Superior temporal gyrus (tissue), 1 donor: ENCODE measurements around the gene EEF1AKMT2.
"Not testable (repeated sequence)": the region's sequence is repeated elsewhere in the genome, so short reads cannot be mapped to it uniquely, and the experiment has no call there.

ENCODE experiments used
- DNase-seq: peaks from one replicate; pipeline ENCODE4 v3.0.0-alpha.2; 2016; ENCODE audit errors: extremely low spot score

The EEF1AKMT2 gene

DNA sequence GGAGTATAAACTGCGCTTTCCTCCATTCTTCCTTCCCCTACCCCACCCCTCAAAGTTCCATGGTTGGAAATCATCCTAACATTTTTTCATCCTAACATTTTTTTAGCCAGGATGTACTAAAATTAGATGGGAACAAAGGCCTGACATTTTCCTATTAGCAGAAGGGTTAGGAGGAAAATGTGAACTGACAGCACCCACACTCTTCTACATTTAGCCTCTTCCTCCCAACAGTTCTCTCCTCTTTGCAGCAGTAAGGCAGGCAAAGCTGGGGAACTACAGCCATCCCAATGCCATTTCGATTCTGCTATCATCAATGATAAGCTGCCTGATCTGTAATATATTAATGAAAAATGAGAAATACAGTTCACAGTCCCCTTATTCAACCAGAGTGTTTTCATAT is 36.1 kb downstream of the EEF1AKMT2 start:
- DNase-seq: peak; percentile 14

GRCh38 chr10:124754227-124754626 is 37.5 kb downstream of the EEF1AKMT2 start:
- no peak for DNase-seq

- no peak for DNase-seq
These were observed 42.6 kb downstream of the EEF1AKMT2 start for GRCh38 chr10:124748953-124749645.

GRCh38 chr10:124748166-124748565 is 43.5 kb downstream of the EEF1AKMT2 start:
- DNase-seq: no peak

- no peak for DNase-seq
These were observed 43.9 kb downstream of the EEF1AKMT2 start for GRCh38 chr10:124747745-124748144.

GRCh38 chr10:124746992-124747391 is 44.7 kb downstream of the EEF1AKMT2 start:
- no peak for DNase-seq

- DNase-seq: not testable (repeated sequence)
These were observed 45.2 kb downstream of the EEF1AKMT2 start for GRCh38 chr10:124746447-124746846.

DNA sequence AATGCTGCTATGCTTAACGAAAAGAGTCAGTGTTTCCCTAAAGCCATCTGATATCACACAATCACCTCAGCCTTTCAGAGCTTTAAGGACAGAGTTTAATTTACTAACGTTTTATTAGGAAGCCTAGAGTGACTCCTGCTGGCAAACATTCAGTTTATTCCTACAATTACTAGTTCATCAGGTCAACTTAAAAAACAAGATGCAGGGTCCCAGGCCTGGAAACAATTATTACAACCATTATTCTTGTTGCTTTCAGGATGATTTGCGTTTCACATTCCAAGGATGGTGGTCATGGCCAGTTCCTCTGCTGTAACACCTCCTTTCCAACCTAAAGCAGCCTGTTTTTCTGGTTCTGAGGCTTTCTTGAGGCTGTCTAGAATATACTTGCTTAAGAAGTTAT is 46.0 kb downstream of the EEF1AKMT2 start:
- DNase-seq: peak; percentile 79

DNA sequence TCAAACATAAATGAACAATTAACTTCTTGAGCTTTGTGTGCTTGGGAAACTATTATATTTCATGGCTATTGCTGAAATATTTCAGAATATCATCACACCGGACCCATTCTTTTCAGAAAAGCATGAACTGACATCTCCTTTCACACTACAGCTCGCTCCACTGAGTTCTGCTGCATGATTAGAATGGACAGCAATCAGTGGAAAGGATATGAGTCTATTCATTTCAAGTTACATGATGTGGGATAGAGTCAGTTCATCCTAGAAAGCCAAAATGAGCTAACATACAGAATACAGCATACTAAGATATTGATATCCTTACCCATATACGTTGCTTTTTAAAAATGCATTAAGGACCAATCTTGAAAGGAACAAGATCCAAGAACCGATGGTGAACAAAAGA is 46.4 kb downstream of the EEF1AKMT2 start:
- peak; percentile 41 for DNase-seq

GRCh38 chr10:124744102-124745050 is 47.3 kb downstream of the EEF1AKMT2 start, which contains the start of gene FAM53B:
Gene FAM53B, minus strand, starts transcription at chr10:124744378. Its CDS starts 37,665 bp downstream, at chr10:124706713.
- DNase-seq: peak; percentile 83

GRCh38 chr10:124743191-124744101 is 48.2 kb downstream of the EEF1AKMT2 start:
- peak; percentile 42 for DNase-seq

DNA sequence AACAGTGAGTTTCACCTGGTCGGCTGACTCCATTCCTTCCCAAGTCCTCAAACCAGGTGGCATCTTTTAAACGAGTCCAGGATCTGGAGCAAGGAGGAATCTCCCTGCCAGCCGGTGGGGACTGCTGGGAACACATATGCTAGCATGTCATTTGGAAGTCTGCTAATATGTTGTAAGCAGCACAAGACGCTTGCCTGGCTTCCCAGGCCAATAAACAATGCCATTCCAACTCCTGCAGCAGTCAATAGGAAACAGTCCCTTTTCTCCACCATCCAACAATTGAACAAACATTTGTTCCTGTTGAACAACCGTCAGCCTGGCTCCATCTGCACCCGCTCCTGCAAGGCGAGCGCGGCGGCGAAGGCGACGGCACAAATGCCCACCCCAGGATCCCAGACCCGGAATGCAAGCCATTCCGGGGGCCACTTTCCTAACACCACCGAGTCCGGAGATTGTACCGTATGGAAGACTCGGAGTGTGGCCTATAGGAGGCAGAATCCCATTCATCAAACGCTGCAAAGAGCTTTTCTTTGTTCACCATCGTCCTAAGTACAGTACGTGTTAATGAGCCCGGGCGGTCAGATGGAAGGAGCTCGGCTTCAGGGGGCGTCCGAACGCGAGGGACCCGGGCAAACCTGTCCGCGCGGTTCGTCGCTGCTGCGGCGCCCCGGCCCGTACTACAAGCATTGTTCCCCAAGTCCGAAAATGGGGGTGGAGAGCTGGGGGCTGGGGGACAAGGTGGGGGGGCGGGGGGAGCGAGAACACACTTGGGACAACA is 49.1 kb downstream of the EEF1AKMT2 start:
- no peak for DNase-seq

- DNase-seq: peak; percentile 79
These were observed 49.7 kb downstream of the EEF1AKMT2 start for GRCh38 chr10:124741922-124742412.

- peak; percentile 97 for DNase-seq
These were observed 50.3 kb downstream of the EEF1AKMT2 start for GRCh38 chr10:124741281-124741921.

DNA sequence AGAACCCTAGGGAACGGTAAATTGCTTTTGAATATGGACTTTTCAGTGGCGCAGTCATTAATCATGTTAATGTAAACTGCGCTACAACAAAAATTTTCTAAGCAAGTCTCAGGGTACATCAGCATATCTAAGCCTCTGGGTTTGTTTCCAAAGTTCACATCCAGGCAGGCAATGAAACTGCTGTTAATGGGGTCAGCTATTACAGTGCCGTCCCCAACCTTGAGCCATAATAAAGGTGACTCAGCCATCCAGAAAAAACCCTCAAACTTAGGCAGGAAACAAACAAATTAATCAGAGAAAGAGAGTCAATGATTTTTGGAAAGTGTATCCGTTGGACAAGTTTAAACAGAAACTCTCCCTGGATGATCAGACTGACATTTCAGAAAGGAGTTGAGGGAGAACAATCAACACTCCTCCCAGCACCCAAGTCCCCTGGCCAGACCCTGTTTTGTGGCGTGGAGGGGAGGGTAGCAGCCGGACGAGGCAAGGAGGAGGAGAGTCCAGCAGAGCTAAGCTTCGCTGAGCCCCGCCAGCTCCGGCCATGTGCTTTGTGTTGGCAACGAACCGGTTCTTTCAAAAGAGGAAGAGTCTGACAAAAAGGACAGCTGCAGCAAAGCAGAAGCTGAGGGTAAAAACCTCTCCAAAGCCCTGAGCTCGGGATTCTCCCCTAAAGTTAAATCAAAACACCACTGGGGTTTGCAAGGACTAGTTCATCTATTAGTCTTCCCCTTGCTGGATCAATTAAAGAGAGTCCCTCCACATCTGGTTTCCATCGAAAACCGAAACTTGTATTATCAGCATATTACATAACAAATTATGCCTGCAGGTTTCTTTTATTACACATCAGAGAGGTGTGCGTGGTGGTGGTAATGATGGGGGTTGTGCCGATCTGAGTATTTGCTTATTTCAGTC is 51.1 kb downstream of the EEF1AKMT2 start:
- peak; percentile 82 for DNase-seq

GRCh38 chr10:124739986-124740368 is 51.7 kb downstream of the EEF1AKMT2 start:
- DNase-seq: peak; percentile 68

GRCh38 chr10:124739119-124739921 is 52.4 kb downstream of the EEF1AKMT2 start:
- DNase-seq: peak; percentile 62

DNA sequence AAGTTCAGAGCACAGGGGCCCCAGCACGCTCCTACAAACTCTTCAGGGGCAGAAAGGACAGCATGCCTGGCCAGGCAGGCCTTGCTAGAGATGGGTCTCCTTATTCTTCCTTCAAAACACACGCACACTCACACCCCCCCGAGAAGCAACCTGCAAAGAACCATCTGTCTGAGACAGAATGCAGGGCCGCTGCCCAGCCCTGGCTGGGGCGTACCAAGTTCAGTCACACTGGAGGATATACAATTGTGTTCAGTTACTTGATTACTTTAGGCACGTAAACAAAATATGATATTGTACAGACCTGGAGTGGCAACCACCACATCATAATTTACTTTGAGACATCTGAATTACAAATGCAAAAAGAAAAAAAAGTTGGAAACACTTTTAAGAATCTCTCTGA is 53.2 kb downstream of the EEF1AKMT2 start:
- no peak for DNase-seq
